IPS-18a (cell line): Measurements from ENCODE around the gene DSTN.
A peak's percentile ranks its signal among the peaks of the same experiment; 100 is the strongest.

Experiments
- H3K27ac ChIP-seq: one replicate; pipeline ENCODE4 v1.5.1; 2013; ENCODE audit warnings: low read length
- H3K27me3 ChIP-seq: one replicate; pipeline ENCODE4 v1.6.1; 2013; ENCODE audit warnings: mild to moderate bottlenecking, low read length; ENCODE audit not compliant: control insufficient read depth, insufficient read depth
- H3K36me3 ChIP-seq: one replicate; pipeline ENCODE4 v1.6.1; 2013; ENCODE audit warnings: low read depth, low read length; ENCODE audit not compliant: control insufficient read depth
- H3K4me1 ChIP-seq: one replicate; pipeline ENCODE4 v1.6.1; 2013; ENCODE audit warnings: low read depth, low read length; ENCODE audit not compliant: control insufficient read depth
- H3K4me3 ChIP-seq: one replicate; pipeline ENCODE4 v1.5.1; 2013; ENCODE audit warnings: low read length
- H3K9ac ChIP-seq: one replicate; pipeline ENCODE4 v1.6.1; 2013; ENCODE audit warnings: mild to moderate bottlenecking, low read length, moderate library complexity
- H3K9me3 ChIP-seq: one replicate; pipeline ENCODE4 v1.6.1; 2013; ENCODE audit warnings: low read depth, low read length; ENCODE audit not compliant: control insufficient read depth

The DSTN gene

GRCh38 chr20:17586250-17586649, 16.4 kb downstream of the DSTN start:
- Histone ChIP-seq H3K9ac (no peak overlapping the region), H3K27ac (no peak overlapping the region), H3K36me3 (no peaks in the 10 kb centered on the region), H3K4me1 (no peaks in the 10 kb centered on the region), H3K4me3 (no peak overlapping the region), H3K9me3 (no peaks in the 10 kb centered on the region), H3K27me3 (no peaks in the 10 kb centered on the region)

- H3K4me1 ChIP-seq = no peaks in the 10 kb centered on the region
- no peaks in the 10 kb centered on the region for H3K36me3 ChIP-seq
- no peaks in the 10 kb centered on the region for H3K27me3 ChIP-seq
- H3K27ac ChIP-seq = no peak overlapping the region
- H3K9me3 ChIP-seq = no peaks in the 10 kb centered on the region
- no peak overlapping the region for H3K9ac ChIP-seq
- H3K4me3 ChIP-seq = no peak overlapping the region
Measured at GRCh38 chr20:17587148-17587547, 17.3 kb downstream of the DSTN start.

- no peak overlapping the region for H3K4me3 ChIP-seq
- no peak overlapping the region for H3K27ac ChIP-seq
- H3K27me3 ChIP-seq = no peaks in the 10 kb centered on the region
- no peaks in the 10 kb centered on the region for H3K4me1 ChIP-seq
- no peaks in the 10 kb centered on the region for H3K36me3 ChIP-seq
- no peak overlapping the region for H3K9ac ChIP-seq
- H3K9me3 ChIP-seq = no peaks in the 10 kb centered on the region
Measured at GRCh38 chr20:17587824-17588223, 17.9 kb downstream of the DSTN start.

- no peaks in the 10 kb centered on the region for H3K9me3 ChIP-seq
- H3K27ac ChIP-seq = no peak overlapping the region
- H3K9ac ChIP-seq = no peak overlapping the region
- H3K4me1 ChIP-seq = peaks cover 3% of the 10 kb centered on the region
- H3K27me3 ChIP-seq = no peaks in the 10 kb centered on the region
- H3K4me3 ChIP-seq = no peak overlapping the region
- no peaks in the 10 kb centered on the region for H3K36me3 ChIP-seq
Measured at GRCh38 chr20:17589161-17589834, 19.4 kb downstream of the DSTN start.

- no peak overlapping the region for H3K4me3 ChIP-seq
- no peaks in the 10 kb centered on the region for H3K9me3 ChIP-seq
- H3K27me3 ChIP-seq = no peaks in the 10 kb centered on the region
- H3K36me3 ChIP-seq = no peaks in the 10 kb centered on the region
- H3K27ac ChIP-seq = no peak overlapping the region
- H3K4me1 ChIP-seq = peaks cover 12% of the 10 kb centered on the region
- H3K9ac ChIP-seq = no peak overlapping the region
Measured at GRCh38 chr20:17590245-17590644, 20.4 kb downstream of the DSTN start.

GRCh38 chr20:17593902-17594301, 24.0 kb downstream of the DSTN start:
- no peak overlapping the region for H3K27ac ChIP-seq
- peaks cover 12% of the 10 kb centered on the region for H3K4me1 ChIP-seq
- H3K36me3 ChIP-seq = no peaks in the 10 kb centered on the region
- no peaks in the 10 kb centered on the region for H3K27me3 ChIP-seq
- no peak overlapping the region for H3K4me3 ChIP-seq
- no peak overlapping the region for H3K9ac ChIP-seq
- H3K9me3 ChIP-seq = no peaks in the 10 kb centered on the region

GRCh38 chr20:17594443-17594842, 24.6 kb downstream of the DSTN start:
- H3K9me3 ChIP-seq = no peaks in the 10 kb centered on the region
- no peak overlapping the region for H3K27ac ChIP-seq
- H3K36me3 ChIP-seq = no peaks in the 10 kb centered on the region
- H3K27me3 ChIP-seq = no peaks in the 10 kb centered on the region
- H3K9ac ChIP-seq = no peak overlapping the region
- H3K4me3 ChIP-seq = no peak overlapping the region
- peaks cover 12% of the 10 kb centered on the region for H3K4me1 ChIP-seq

GRCh38 chr20:17595856-17596255, 26.0 kb downstream of the DSTN start:
- H3K36me3 ChIP-seq = no peaks in the 10 kb centered on the region
- H3K4me3 ChIP-seq = no peak overlapping the region
- no peak overlapping the region for H3K9ac ChIP-seq
- H3K27me3 ChIP-seq = no peaks in the 10 kb centered on the region
- H3K27ac ChIP-seq = no peak overlapping the region
- peaks cover 12% of the 10 kb centered on the region for H3K4me1 ChIP-seq
- no peaks in the 10 kb centered on the region for H3K9me3 ChIP-seq

GRCh38 chr20:17598013-17598550, 28.2 kb downstream of the DSTN start:
- Histone ChIP-seq H3K36me3 (no peaks in the 10 kb centered on the region), H3K4me3 (no peak overlapping the region), H3K9me3 (no peaks in the 10 kb centered on the region), H3K27me3 (no peaks in the 10 kb centered on the region), H3K4me1 (peaks cover 26% of the 10 kb centered on the region), H3K9ac (no peak overlapping the region), H3K27ac (no peak overlapping the region)

- Histone ChIP-seq H3K36me3 (peaks cover 9% of the 10 kb centered on the region), H3K9ac (peak overlapping the region; percentile 21), H3K4me1 (peaks cover 14% of the 10 kb centered on the region), H3K27ac (no peak overlapping the region), H3K9me3 (no peaks in the 10 kb centered on the region), H3K4me3 (no peak overlapping the region), H3K27me3 (no peaks in the 10 kb centered on the region)
Measured at GRCh38 chr20:17601957-17602356, 32.1 kb downstream of the DSTN start.

- no peak overlapping the region for H3K4me3 ChIP-seq
- H3K36me3 ChIP-seq = peaks cover 13% of the 10 kb centered on the region
- no peak overlapping the region for H3K27ac ChIP-seq
- no peak overlapping the region for H3K9ac ChIP-seq
- no peaks in the 10 kb centered on the region for H3K9me3 ChIP-seq
- H3K27me3 ChIP-seq = no peaks in the 10 kb centered on the region
- peaks cover 14% of the 10 kb centered on the region for H3K4me1 ChIP-seq
Measured at GRCh38 chr20:17602493-17602892, 32.6 kb downstream of the DSTN start.

- Histone ChIP-seq H3K4me3 (no peak overlapping the region), H3K9ac (no peak overlapping the region), H3K27ac (no peak overlapping the region), H3K9me3 (no peaks in the 10 kb centered on the region), H3K27me3 (no peaks in the 10 kb centered on the region), H3K36me3 (peaks cover 17% of the 10 kb centered on the region), H3K4me1 (peaks cover 14% of the 10 kb centered on the region)
Measured at GRCh38 chr20:17605131-17605660, 35.3 kb downstream of the DSTN start.
